Measurements from ENCODE around the gene ANKH.

ANKH gene

DNA sequence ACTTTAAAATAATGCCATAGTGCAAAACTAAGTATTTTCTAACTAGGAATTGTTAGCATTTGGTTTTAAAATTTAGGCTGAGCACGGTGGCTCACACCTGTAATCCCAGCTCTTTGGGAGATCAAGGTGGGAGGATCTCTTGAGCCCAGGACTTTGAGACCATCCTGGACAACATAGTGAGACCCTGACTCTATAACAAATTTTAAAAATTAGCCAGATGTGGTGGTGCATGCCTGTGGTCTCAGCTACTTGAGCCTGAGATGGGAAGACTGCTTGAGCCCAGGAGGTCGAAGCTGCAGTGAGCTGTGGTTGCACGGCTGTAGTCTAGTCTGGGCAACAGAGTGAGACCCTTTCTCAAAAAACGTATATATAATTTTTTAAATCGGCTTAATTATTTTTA is 202.2 kb downstream of the ANKH start:
- Histone ChIP-seq H3K36me3 (ENCODE audit: control insufficient read depth, insufficient read depth, low read length) (peaks cover 2% of the 10 kb centered on the region), H3K27ac (ENCODE audit: low read depth, low read length) (no peak overlapping the region), H3K4me1 (ENCODE audit: control insufficient read depth, insufficient read depth, low read length) (peaks cover 25% of the 10 kb centered on the region), H3K9ac (ENCODE audit: low read length) (no peak overlapping the region), H3K4me3 (ENCODE audit: low read length) (no peak overlapping the region), H3K27me3 (ENCODE audit: control insufficient read depth, insufficient read depth, low read length) (no peaks in the 10 kb centered on the region)

- Histone ChIP-seq H3K36me3 (ENCODE audit: control insufficient read depth, insufficient read depth, low read length) (no peaks in the 10 kb centered on the region), H3K4me3 (ENCODE audit: low read length) (peak overlapping the region; percentile 16), H3K27ac (ENCODE audit: low read depth, low read length) (no peak overlapping the region), H3K4me1 (ENCODE audit: control insufficient read depth, insufficient read depth, low read length) (peaks cover 25% of the 10 kb centered on the region), H3K27me3 (ENCODE audit: control insufficient read depth, insufficient read depth, low read length) (no peaks in the 10 kb centered on the region), H3K9ac (ENCODE audit: low read length) (no peak overlapping the region)
Measured at GRCh38 chr5:14668181-14668591, 203.4 kb downstream of the ANKH start.

- peaks cover 25% of the 10 kb centered on the region for H3K4me1 ChIP-seq (ENCODE audit: control insufficient read depth, insufficient read depth, low read length)
- H3K4me3 ChIP-seq (ENCODE audit: low read length) = no peak overlapping the region
- no peak overlapping the region for H3K9ac ChIP-seq (ENCODE audit: low read length)
- no peak overlapping the region for H3K27ac ChIP-seq (ENCODE audit: low read depth, low read length)
- no peaks in the 10 kb centered on the region for H3K36me3 ChIP-seq (ENCODE audit: control insufficient read depth, insufficient read depth, low read length)
- no peaks in the 10 kb centered on the region for H3K27me3 ChIP-seq (ENCODE audit: control insufficient read depth, insufficient read depth, low read length)
Measured at GRCh38 chr5:14667770-14668169, 203.8 kb downstream of the ANKH start.

DNA sequence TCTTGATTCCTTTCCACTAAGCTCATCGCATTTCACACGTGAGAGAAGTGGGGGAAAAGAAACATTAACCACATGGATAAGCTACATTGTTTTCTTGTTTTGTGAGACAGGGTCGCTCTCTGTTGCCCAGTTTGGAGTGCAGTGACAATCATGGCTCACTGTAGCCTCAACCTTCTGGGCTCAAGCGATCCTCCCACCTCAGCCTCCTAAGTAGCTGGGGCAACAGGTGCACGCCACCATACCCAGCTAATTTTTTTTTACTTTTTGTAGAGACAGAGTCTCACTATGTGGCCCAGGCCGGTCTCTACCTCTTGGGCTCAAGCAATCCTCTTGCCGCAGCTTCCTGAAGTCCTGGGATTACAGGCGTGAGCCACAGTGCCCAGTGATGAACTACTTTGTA is 204.3 kb downstream of the ANKH start:
- Histone ChIP-seq H3K36me3 (ENCODE audit: control insufficient read depth, insufficient read depth, low read length) (no peaks in the 10 kb centered on the region), H3K9ac (ENCODE audit: low read length) (no peak overlapping the region)

GRCh38 chr5:14666357-14666756 is 205.2 kb downstream of the ANKH start:
- Histone ChIP-seq H3K36me3 (ENCODE audit: control insufficient read depth, insufficient read depth, low read length) (no peaks in the 10 kb centered on the region), H3K4me1 (ENCODE audit: control insufficient read depth, insufficient read depth, low read length) (peaks cover 11% of the 10 kb centered on the region), H3K9ac (ENCODE audit: low read length) (no peak overlapping the region), H3K4me3 (ENCODE audit: low read length) (no peak overlapping the region), H3K27ac (ENCODE audit: low read depth, low read length) (no peak overlapping the region), H3K27me3 (ENCODE audit: control insufficient read depth, insufficient read depth, low read length) (no peaks in the 10 kb centered on the region)

More for the DNA sequence above, 204.3 kb downstream of the ANKH start:
- H3K4me3 ChIP-seq (ENCODE audit: low read length) = no peak overlapping the region
- H3K27ac ChIP-seq (ENCODE audit: low read depth, low read length) = no peak overlapping the region
- H3K27me3 ChIP-seq (ENCODE audit: control insufficient read depth, insufficient read depth, low read length) = no peaks in the 10 kb centered on the region
- peaks cover 21% of the 10 kb centered on the region for H3K4me1 ChIP-seq (ENCODE audit: control insufficient read depth, insufficient read depth, low read length)

DNA sequence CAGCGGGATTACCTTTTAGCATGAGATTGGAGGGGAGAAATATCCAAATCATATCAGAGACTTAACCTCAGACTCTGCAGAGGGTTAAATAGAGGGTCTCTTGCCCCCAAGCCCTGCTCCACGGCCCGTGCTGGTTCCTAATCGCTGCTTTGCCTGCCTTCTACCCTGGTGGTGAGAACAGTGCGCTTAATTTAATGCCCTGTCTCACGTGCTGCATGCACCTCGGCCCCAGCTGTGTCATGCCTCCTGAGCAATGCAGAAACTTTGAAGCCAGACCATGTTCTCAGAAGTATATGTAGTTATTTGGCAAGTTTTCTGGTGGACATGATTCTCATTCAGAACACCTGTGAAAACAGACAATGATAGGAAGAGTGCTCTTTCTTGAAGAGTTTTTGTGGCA is 205.6 kb downstream of the ANKH start:
- no peaks in the 10 kb centered on the region for H3K27me3 ChIP-seq (ENCODE audit: control insufficient read depth, insufficient read depth, low read length)
- H3K4me1 ChIP-seq (ENCODE audit: control insufficient read depth, insufficient read depth, low read length) = peaks cover 8% of the 10 kb centered on the region
- no peaks in the 10 kb centered on the region for H3K36me3 ChIP-seq (ENCODE audit: control insufficient read depth, insufficient read depth, low read length)
- H3K4me3 ChIP-seq (ENCODE audit: low read length) = peak overlapping the region; percentile 68
- H3K9ac ChIP-seq (ENCODE audit: low read length) = no peak overlapping the region
- H3K27ac ChIP-seq (ENCODE audit: low read depth, low read length) = no peak overlapping the region

DNA sequence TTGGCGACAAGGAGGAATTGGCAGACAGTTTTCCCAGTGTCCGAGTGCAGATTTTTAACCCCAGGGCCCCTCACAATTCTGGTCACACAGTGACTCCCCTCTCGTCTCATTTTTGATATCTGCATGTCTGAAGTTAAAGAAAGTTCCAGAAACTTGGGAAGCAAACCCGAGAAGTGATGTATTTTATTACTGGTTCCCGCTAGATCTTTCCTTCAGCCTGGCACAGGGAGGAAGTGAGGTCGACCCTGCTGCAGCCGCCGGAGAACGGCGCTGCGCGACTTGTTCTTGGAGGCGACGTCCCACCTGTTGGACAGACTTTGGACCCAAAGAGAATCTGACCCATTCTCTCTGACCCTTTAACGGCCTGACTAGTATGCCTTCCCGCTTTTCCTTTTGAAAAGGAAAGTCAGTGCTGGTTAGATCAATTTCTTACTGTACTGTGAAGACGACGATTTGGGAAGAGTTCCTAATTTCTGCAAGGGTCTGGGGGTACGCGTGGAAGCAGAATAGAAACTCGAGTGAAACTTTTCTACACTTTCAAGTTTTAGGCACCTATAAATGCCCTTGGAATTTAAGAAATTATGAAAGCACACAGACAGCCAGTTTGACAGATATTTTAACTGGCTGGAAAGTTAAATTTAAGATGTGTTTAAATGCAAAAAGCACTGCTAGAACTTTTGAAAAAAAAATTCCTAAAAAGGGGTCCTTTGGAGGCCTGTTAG is 206.3 kb downstream of the ANKH start:
- H3K9ac ChIP-seq (ENCODE audit: low read length) = peak overlapping the region; percentile 38
- H3K4me1 ChIP-seq (ENCODE audit: control insufficient read depth, insufficient read depth, low read length) = peaks cover 8% of the 10 kb centered on the region
- H3K27me3 ChIP-seq (ENCODE audit: control insufficient read depth, insufficient read depth, low read length) = no peaks in the 10 kb centered on the region
- H3K27ac ChIP-seq (ENCODE audit: low read depth, low read length) = peak overlapping the region; percentile 91
- no peaks in the 10 kb centered on the region for H3K36me3 ChIP-seq (ENCODE audit: control insufficient read depth, insufficient read depth, low read length)
- peak overlapping the region; percentile 68 for H3K4me3 ChIP-seq (ENCODE audit: low read length)

GRCh38 chr5:14664270-14665100 is 207.1 kb downstream of the ANKH start, which contains the start of gene OTULIN:
TSS of gene OTULIN (plus strand) at chr5:14664718. CDS start at chr5:14664826, 108 bp downstream.
- Histone ChIP-seq H3K4me3 (ENCODE audit: low read length) (peak within 1 kb of the TSS; percentile 68), H3K9ac (ENCODE audit: low read length) (peak within 1 kb of the TSS; percentile 64), H3K36me3 (ENCODE audit: control insufficient read depth, insufficient read depth, low read length) (no peaks in the 10 kb centered on the region), H3K27ac (ENCODE audit: low read depth, low read length) (peak within 1 kb of the TSS; percentile 91), H3K27me3 (ENCODE audit: control insufficient read depth, insufficient read depth, low read length) (no peaks in the 10 kb centered on the region), H3K4me1 (ENCODE audit: control insufficient read depth, insufficient read depth, low read length) (peaks cover 8% of the 10 kb centered on the region)

GRCh38 chr5:14663734-14664269 is 207.8 kb downstream of the ANKH start:
- H3K27ac ChIP-seq (ENCODE audit: low read depth, low read length) = peak overlapping the region; percentile 91
- peaks cover 8% of the 10 kb centered on the region for H3K4me1 ChIP-seq (ENCODE audit: control insufficient read depth, insufficient read depth, low read length)
- H3K4me3 ChIP-seq (ENCODE audit: low read length) = peak overlapping the region; percentile 68
- H3K27me3 ChIP-seq (ENCODE audit: control insufficient read depth, insufficient read depth, low read length) = no peaks in the 10 kb centered on the region
- H3K36me3 ChIP-seq (ENCODE audit: control insufficient read depth, insufficient read depth, low read length) = no peaks in the 10 kb centered on the region
- peak overlapping the region; percentile 19 for H3K9ac ChIP-seq (ENCODE audit: low read length)

- H3K27ac ChIP-seq (ENCODE audit: low read depth, low read length) = no peak overlapping the region
- H3K4me3 ChIP-seq (ENCODE audit: low read length) = no peak overlapping the region
- H3K4me1 ChIP-seq (ENCODE audit: control insufficient read depth, insufficient read depth, low read length) = peaks cover 8% of the 10 kb centered on the region
- H3K27me3 ChIP-seq (ENCODE audit: control insufficient read depth, insufficient read depth, low read length) = no peaks in the 10 kb centered on the region
- H3K9ac ChIP-seq (ENCODE audit: low read length) = no peak overlapping the region
- H3K36me3 ChIP-seq (ENCODE audit: control insufficient read depth, insufficient read depth, low read length) = no peaks in the 10 kb centered on the region
Measured at GRCh38 chr5:14662721-14663260, 208.8 kb downstream of the ANKH start.

DNA sequence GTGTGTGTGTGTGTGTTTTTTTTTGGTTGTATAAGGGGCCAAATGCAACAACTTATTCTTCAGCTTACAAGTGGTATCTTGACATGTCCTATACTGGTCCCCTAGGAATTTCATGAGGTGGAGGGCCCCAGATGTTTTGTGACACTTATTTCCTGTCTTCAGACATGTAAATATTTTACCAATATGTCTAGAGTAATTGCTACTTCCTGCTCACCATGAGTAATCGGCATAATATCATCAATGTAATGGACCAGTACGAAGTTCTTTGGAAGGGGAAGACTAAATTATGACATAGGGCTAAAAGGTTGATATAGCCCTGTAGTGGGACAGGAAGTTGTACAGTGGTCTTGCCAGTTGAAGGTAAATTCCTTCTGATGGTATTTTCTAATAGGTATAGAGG is 210.7 kb downstream of the ANKH start:
- Histone ChIP-seq H3K9ac (ENCODE audit: low read length) (no peak overlapping the region), H3K27me3 (ENCODE audit: control insufficient read depth, insufficient read depth, low read length) (no peaks in the 10 kb centered on the region), H3K4me3 (ENCODE audit: low read length) (no peak overlapping the region), H3K27ac (ENCODE audit: low read depth, low read length) (no peak overlapping the region), H3K36me3 (ENCODE audit: control insufficient read depth, insufficient read depth, low read length) (no peaks in the 10 kb centered on the region), H3K4me1 (ENCODE audit: control insufficient read depth, insufficient read depth, low read length) (peaks cover 4% of the 10 kb centered on the region)

GRCh38 chr5:14659821-14660607 is 211.6 kb downstream of the ANKH start:
- Histone ChIP-seq H3K9ac (ENCODE audit: low read length) (no peak overlapping the region), H3K36me3 (ENCODE audit: control insufficient read depth, insufficient read depth, low read length) (no peaks in the 10 kb centered on the region), H3K4me3 (ENCODE audit: low read length) (no peak overlapping the region), H3K4me1 (ENCODE audit: control insufficient read depth, insufficient read depth, low read length) (no peaks in the 10 kb centered on the region), H3K27ac (ENCODE audit: low read depth, low read length) (no peak overlapping the region), H3K27me3 (ENCODE audit: control insufficient read depth, insufficient read depth, low read length) (no peaks in the 10 kb centered on the region)
